Measurements from ENCODE around the gene DNM3. TPM values are rescaled to one million over a fixed set of nuclear protein-coding genes. Genes with fewer than 3 reads are reported as not detected.

The DNM3 gene
- total RNA-seq, 1 donor from 2014 or later: 7.7 TPM

- Mint-ChIP-seq H3K4me3 (ENCODE audit: unreplicated experiment) (no peak overlapping the region), H3K4me1 (ENCODE audit: unreplicated experiment) (peaks cover 8% of the 10 kb centered on the region), H3K9me3 (ENCODE audit: unreplicated experiment) (no peaks in the 10 kb centered on the region), H3K36me3 (ENCODE audit: low read depth, unreplicated experiment) (no peaks in the 10 kb centered on the region), H3K27ac (ENCODE audit: unreplicated experiment) (no peak overlapping the region), H3K27me3 (ENCODE audit: unreplicated experiment) (no peaks in the 10 kb centered on the region)
- no peak for DNase-seq (ENCODE audit: low spot score)
- TF ChIP-seq CTCF (IDR thresholded peaks at IDR 0.05; ENCODE audit: unreplicated experiment): no peak
Measured at GRCh38 chr1:171872430-171872829, 31.1 kb downstream of the DNM3 start.

- peaks cover 8% of the 10 kb centered on the region for H3K4me1 Mint-ChIP-seq (ENCODE audit: unreplicated experiment)
- H3K4me3 Mint-ChIP-seq (ENCODE audit: unreplicated experiment): no peak overlapping the region
- no peak for DNase-seq (ENCODE audit: low spot score)
- no peaks in the 10 kb centered on the region for H3K27me3 Mint-ChIP-seq (ENCODE audit: unreplicated experiment)
- no peaks in the 10 kb centered on the region for H3K36me3 Mint-ChIP-seq (ENCODE audit: low read depth, unreplicated experiment)
- no peaks in the 10 kb centered on the region for H3K9me3 Mint-ChIP-seq (ENCODE audit: unreplicated experiment)
- no peak overlapping the region for H3K27ac Mint-ChIP-seq (ENCODE audit: unreplicated experiment)
- no peak for TF ChIP-seq CTCF (IDR thresholded peaks at IDR 0.05; ENCODE audit: unreplicated experiment)
Measured at GRCh38 chr1:171873664-171874063, 32.4 kb downstream of the DNM3 start.

GRCh38 chr1:171877701-171878100 is 36.4 kb downstream of the DNM3 start:
- H3K27me3 Mint-ChIP-seq (ENCODE audit: unreplicated experiment): no peaks in the 10 kb centered on the region
- no peaks in the 10 kb centered on the region for H3K9me3 Mint-ChIP-seq (ENCODE audit: unreplicated experiment)
- no peaks in the 10 kb centered on the region for H3K36me3 Mint-ChIP-seq (ENCODE audit: low read depth, unreplicated experiment)
- no peaks in the 10 kb centered on the region for H3K4me1 Mint-ChIP-seq (ENCODE audit: unreplicated experiment)
- no peak overlapping the region for H3K27ac Mint-ChIP-seq (ENCODE audit: unreplicated experiment)
- no peak for DNase-seq (ENCODE audit: low spot score)
- no peak for TF ChIP-seq CTCF (IDR thresholded peaks at IDR 0.05; ENCODE audit: unreplicated experiment)
- H3K4me3 Mint-ChIP-seq (ENCODE audit: unreplicated experiment): no peak overlapping the region

- Mint-ChIP-seq H3K9me3 (ENCODE audit: unreplicated experiment) (no peaks in the 10 kb centered on the region), H3K27me3 (ENCODE audit: unreplicated experiment) (no peaks in the 10 kb centered on the region), H3K36me3 (ENCODE audit: low read depth, unreplicated experiment) (no peaks in the 10 kb centered on the region), H3K27ac (ENCODE audit: unreplicated experiment) (no peak overlapping the region), H3K4me3 (ENCODE audit: unreplicated experiment) (no peak overlapping the region), H3K4me1 (ENCODE audit: unreplicated experiment) (no peaks in the 10 kb centered on the region)
- TF ChIP-seq CTCF (IDR thresholded peaks at IDR 0.05; ENCODE audit: unreplicated experiment): no peak
- no peak for DNase-seq (ENCODE audit: low spot score)
Measured at GRCh38 chr1:171879556-171879955, 38.3 kb downstream of the DNM3 start.

- no peaks in the 10 kb centered on the region for H3K4me1 Mint-ChIP-seq (ENCODE audit: unreplicated experiment)
- no peaks in the 10 kb centered on the region for H3K27me3 Mint-ChIP-seq (ENCODE audit: unreplicated experiment)
- H3K9me3 Mint-ChIP-seq (ENCODE audit: unreplicated experiment): no peaks in the 10 kb centered on the region
- no peak overlapping the region for H3K27ac Mint-ChIP-seq (ENCODE audit: unreplicated experiment)
- H3K4me3 Mint-ChIP-seq (ENCODE audit: unreplicated experiment): no peak overlapping the region
- no peaks in the 10 kb centered on the region for H3K36me3 Mint-ChIP-seq (ENCODE audit: low read depth, unreplicated experiment)
- no peak for TF ChIP-seq CTCF (IDR thresholded peaks at IDR 0.05; ENCODE audit: unreplicated experiment)
- no peak for DNase-seq (ENCODE audit: low spot score)
Measured at GRCh38 chr1:171881442-171881841, 40.1 kb downstream of the DNM3 start.

All from endothelial cell (in vitro differentiated cells).